SH-SY5Y (cell line): ENCODE measurements around the gene CHMP4A.

Experiments used
- GATA2 ChIP-seq: IDR thresholded peaks from 2 replicates; pipeline ENCODE4 v1.6.1; 2011; ENCODE audit warnings: mild to moderate bottlenecking, low read depth, low read length
- GATA3 ChIP-seq: IDR thresholded peaks from 2 replicates; pipeline ENCODE4 v1.6.1; 2011; ENCODE audit warnings: low read depth, mild to moderate bottlenecking, low read length, moderate library complexity

GRCh38 chr14:24192933-24193332 is 20.4 kb downstream of the CHMP4A start:
- TF ChIP-seq GATA2 (no peak), GATA3 (no peak)
